ENCODE measurements around the gene HMGB1. TPM values are rescaled to one million over a fixed set of nuclear protein-coding genes. Genes with fewer than 3 reads are reported as not detected.
A peak's percentile ranks its signal among the peaks of the same experiment; 100 is the strongest.

HMGB1 gene
- polyA plus RNA-seq (2013, experiment 1 of 2), result 349 TPM
- polyA plus RNA-seq (2013, experiment 2 of 2), result 353 TPM

- H3K18ac ChIP-seq (ENCODE audit: low read depth in 1 of 2, low read length in 2 of 2), result peak within 1 kb of the TSS; percentile 75 to 90
These were observed at the start of gene HMGB1 for GRCh38 chr13:30465593-30466357. Gene HMGB1, minus strand, starts transcription at chr13:30465936. Its CDS starts 2,256 bp downstream, at chr13:30463680.

DNA sequence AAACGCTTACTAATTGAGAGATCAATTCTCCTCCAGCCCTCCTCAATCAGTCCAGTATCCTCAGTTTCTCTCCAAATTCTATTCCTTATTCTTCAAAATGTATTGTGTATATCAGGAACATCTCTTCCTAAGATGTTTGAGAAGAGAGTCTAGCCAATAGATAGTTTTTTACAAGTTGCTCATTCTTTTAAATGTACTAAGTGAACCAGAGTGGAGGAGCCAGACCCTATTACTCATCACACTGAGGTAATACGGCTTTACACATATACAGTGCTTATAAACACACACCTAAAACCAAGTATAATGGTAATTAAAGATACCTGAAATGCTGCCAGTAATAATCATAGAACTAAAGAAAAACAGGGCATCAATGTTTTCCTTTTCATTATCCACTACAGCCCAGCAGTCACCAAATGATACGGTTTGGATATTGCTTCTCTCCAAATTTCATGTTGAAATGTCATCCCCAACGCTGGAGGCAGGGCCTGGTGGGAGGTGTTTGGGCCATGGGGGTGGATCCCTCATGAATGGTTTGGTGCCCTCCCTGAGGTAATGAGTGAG lies 45.2 kb upstream of the HMGB1 start:
- Histone ChIP-seq H4K8ac (ENCODE audit: low read length) (no peak overlapping the region), H4K91ac (ENCODE audit: low read length) (no peak overlapping the region), H2BK120ac (ENCODE audit: low read depth, low read length) (no peak overlapping the region), H3K4ac (ENCODE audit: low read depth in 1 of 2, low read length in 2 of 2) (no peak overlapping the region), H2BK15ac (ENCODE audit: low read depth, poor library complexity, severe bottlenecking) (no peak overlapping the region), H3K23ac (ENCODE audit: low read length in 2 of 2) (no peak overlapping the region), H3K9ac (ENCODE audit: low read length) (no peak overlapping the region), H3K79me1 (replicated peaks; ENCODE audit: low read length, poor library complexity, severe bottlenecking) (no peaks in the 10 kb centered on the region), H3K36me3 (ENCODE audit: control insufficient read depth in 1 of 2, insufficient read depth in 2 of 2, low read depth in 1 of 2, low read length in 2 of 2) (no peaks in the 10 kb centered on the region), H3K4me1 (ENCODE audit: control insufficient read depth, insufficient read depth, low read depth, low read length) (no peaks in the 10 kb centered on the region), H2AFZ (ENCODE audit: low read depth, low read length) (no peak overlapping the region), H3K27ac (ENCODE audit: low read length, poor library complexity, severe bottlenecking) (no peak overlapping the region), H3K4me2 (ENCODE audit: low read length, poor library complexity, severe bottlenecking) (no peak overlapping the region), H3K27me3 (ENCODE audit: control insufficient read depth in 1 of 2, insufficient read depth in 1 of 2, low read length in 2 of 2) (no peaks in the 10 kb centered on the region), H2AK5ac (ENCODE audit: low read length, severe bottlenecking) (no peak overlapping the region), H2BK12ac (ENCODE audit: low read length in 2 of 2) (no peak overlapping the region), H3K18ac (ENCODE audit: low read depth in 1 of 2, low read length in 2 of 2) (no peak overlapping the region), H3K4me3 (ENCODE audit: insufficient read depth in 1 of 2, low read depth in 1 of 2, low read length in 2 of 2) (no peak overlapping the region), H2BK5ac (ENCODE audit: low read depth, low read length, poor library complexity, severe bottlenecking) (no peak overlapping the region), H3K14ac (ENCODE audit: low read length in 2 of 2) (no peak overlapping the region), H3K9me3 (ENCODE audit: control insufficient read depth, low read length) (no peaks in the 10 kb centered on the region)
- WGBS, result 78% methylated on average over 3 of the region's 4 CpGs
- no peak for DNase-seq

More at GRCh38 chr13:30465593-30466357, at the start of gene HMGB1:
- peak; percentile 99 for DNase-seq
- peak within 1 kb of the TSS; percentile 91 for H3K4me2 ChIP-seq (ENCODE audit: low read length, poor library complexity, severe bottlenecking)
- no peaks in the 10 kb centered on the region for H3K27me3 ChIP-seq (ENCODE audit: control insufficient read depth in 1 of 2, insufficient read depth in 1 of 2, low read length in 2 of 2)
- peak within 1 kb of the TSS in 1 of 2 experiments; percentile 79 for H3K14ac ChIP-seq (ENCODE audit: low read length in 2 of 2)
- no peaks in the 10 kb centered on the region for H3K9me3 ChIP-seq (ENCODE audit: control insufficient read depth, low read length)
- peaks cover 0 to 20% of the 10 kb centered on the region in 2 experiments for H3K36me3 ChIP-seq (ENCODE audit: control insufficient read depth in 1 of 2, insufficient read depth in 2 of 2, low read depth in 1 of 2, low read length in 2 of 2)
- H2BK15ac ChIP-seq (ENCODE audit: low read depth, poor library complexity, severe bottlenecking), result peak within 1 kb of the TSS; percentile 69
- H2AK5ac ChIP-seq (ENCODE audit: low read length, severe bottlenecking), result no peak within 1 kb of the TSS
- H3K23ac ChIP-seq (ENCODE audit: low read length in 2 of 2), result no peak within 1 kb of the TSS
- under 1% methylated on average over 48 of the region's 57 CpGs for WGBS
- peaks cover 5% of the 10 kb centered on the region for H3K4me1 ChIP-seq (ENCODE audit: control insufficient read depth, insufficient read depth, low read depth, low read length)
- H2BK120ac ChIP-seq (ENCODE audit: low read depth, low read length), result peak within 1 kb of the TSS; percentile 100
- peak within 1 kb of the TSS; percentile 28 for H4K91ac ChIP-seq (ENCODE audit: low read length)
- no peak within 1 kb of the TSS for H4K8ac ChIP-seq (ENCODE audit: low read length)
- H3K79me1 ChIP-seq (replicated peaks; ENCODE audit: low read length, poor library complexity, severe bottlenecking), result peaks cover 3% of the 10 kb centered on the region
- H3K4ac ChIP-seq (ENCODE audit: low read depth in 1 of 2, low read length in 2 of 2), result peak within 1 kb of the TSS; percentile 15 to 69
- H3K4me3 ChIP-seq (ENCODE audit: insufficient read depth in 1 of 2, low read depth in 1 of 2, low read length in 2 of 2), result peak within 1 kb of the TSS; percentile 78 to 79
- no peak within 1 kb of the TSS for H2BK12ac ChIP-seq (ENCODE audit: low read length in 2 of 2)
- peak within 1 kb of the TSS; percentile 72 for H3K27ac ChIP-seq (ENCODE audit: low read length, poor library complexity, severe bottlenecking)
- H2AFZ ChIP-seq (ENCODE audit: low read depth, low read length), result no peak within 1 kb of the TSS
- peak within 1 kb of the TSS; percentile 92 for H3K9ac ChIP-seq (ENCODE audit: low read length)
- H2BK5ac ChIP-seq (ENCODE audit: low read depth, low read length, poor library complexity, severe bottlenecking), result peak within 1 kb of the TSS; percentile 93

GRCh38 chr13:30510091-30510490 lies 44.4 kb upstream of the HMGB1 start:
- no peak overlapping the region for H2BK120ac ChIP-seq (ENCODE audit: low read depth, low read length)
- no peaks in the 10 kb centered on the region for H3K9me3 ChIP-seq (ENCODE audit: control insufficient read depth, low read length)
- H4K91ac ChIP-seq (ENCODE audit: low read length), result no peak overlapping the region
- no peak overlapping the region for H2BK12ac ChIP-seq (ENCODE audit: low read length in 2 of 2)
- no peak overlapping the region for H3K4me3 ChIP-seq (ENCODE audit: insufficient read depth in 1 of 2, low read depth in 1 of 2, low read length in 2 of 2)
- H2AFZ ChIP-seq (ENCODE audit: low read depth, low read length), result no peak overlapping the region
- H3K4ac ChIP-seq (ENCODE audit: low read depth in 1 of 2, low read length in 2 of 2), result no peak overlapping the region
- H3K18ac ChIP-seq (ENCODE audit: low read depth in 1 of 2, low read length in 2 of 2), result no peak overlapping the region
- no peak overlapping the region for H3K14ac ChIP-seq (ENCODE audit: low read length in 2 of 2)
- no peaks in the 10 kb centered on the region for H3K36me3 ChIP-seq (ENCODE audit: control insufficient read depth in 1 of 2, insufficient read depth in 2 of 2, low read depth in 1 of 2, low read length in 2 of 2)
- H3K9ac ChIP-seq (ENCODE audit: low read length), result no peak overlapping the region
- no peak overlapping the region for H3K4me2 ChIP-seq (ENCODE audit: low read length, poor library complexity, severe bottlenecking)
- H3K27ac ChIP-seq (ENCODE audit: low read length, poor library complexity, severe bottlenecking), result no peak overlapping the region
- H2BK5ac ChIP-seq (ENCODE audit: low read depth, low read length, poor library complexity, severe bottlenecking), result no peak overlapping the region
- H2AK5ac ChIP-seq (ENCODE audit: low read length, severe bottlenecking), result no peak overlapping the region
- H2BK15ac ChIP-seq (ENCODE audit: low read depth, poor library complexity, severe bottlenecking), result no peak overlapping the region
- H4K8ac ChIP-seq (ENCODE audit: low read length), result no peak overlapping the region
- H3K23ac ChIP-seq (ENCODE audit: low read length in 2 of 2), result no peak overlapping the region
- no peak for DNase-seq
- no peaks in the 10 kb centered on the region for H3K4me1 ChIP-seq (ENCODE audit: control insufficient read depth, insufficient read depth, low read depth, low read length)
- H3K79me1 ChIP-seq (replicated peaks; ENCODE audit: low read length, poor library complexity, severe bottlenecking), result no peaks in the 10 kb centered on the region
- H3K27me3 ChIP-seq (ENCODE audit: control insufficient read depth in 1 of 2, insufficient read depth in 1 of 2, low read length in 2 of 2), result no peaks in the 10 kb centered on the region
- WGBS, result 94% methylated on average over 2 of the region's 4 CpGs

DNA sequence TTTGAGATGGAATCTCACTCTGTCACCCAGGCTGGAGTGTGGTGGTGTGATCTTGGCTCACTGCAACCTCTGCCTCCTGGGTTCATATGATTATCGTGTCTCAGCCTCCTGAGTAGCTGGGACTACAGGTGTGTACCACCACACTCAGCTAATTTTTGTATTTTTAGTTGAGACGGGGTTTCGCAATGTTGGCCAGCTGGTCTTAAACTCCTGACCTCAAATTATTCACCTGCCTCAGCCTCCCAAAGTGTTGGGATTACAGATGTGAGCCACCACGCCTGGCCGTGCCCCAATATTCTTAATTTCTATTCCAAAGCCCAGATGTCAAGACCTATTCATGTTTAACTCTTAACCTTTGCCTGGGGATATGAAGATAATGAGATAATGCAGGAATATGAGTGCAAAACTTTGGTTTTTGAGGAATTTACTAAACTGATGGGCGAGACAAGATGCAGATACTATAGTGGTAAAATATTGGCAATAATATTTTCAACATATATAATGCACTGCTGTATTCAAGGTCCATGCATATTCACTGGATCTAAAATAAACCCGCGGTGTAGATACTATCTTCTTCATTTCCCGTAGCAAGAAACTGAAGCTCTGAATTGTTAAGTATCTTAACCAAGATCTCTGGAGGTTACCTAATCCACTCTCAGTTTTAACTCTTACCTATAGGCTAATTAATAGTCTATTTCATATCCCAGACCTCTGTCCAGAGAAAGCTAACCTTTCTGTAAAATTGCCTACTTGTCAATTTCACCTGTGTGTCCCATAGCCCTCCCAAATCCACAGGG lies 43.7 kb upstream of the HMGB1 start:
- 95% methylated on average over 6 of the region's 9 CpGs for WGBS
- no peak overlapping the region for H2BK120ac ChIP-seq (ENCODE audit: low read depth, low read length)
- H2BK5ac ChIP-seq (ENCODE audit: low read depth, low read length, poor library complexity, severe bottlenecking), result no peak overlapping the region
- no peak overlapping the region for H2BK12ac ChIP-seq (ENCODE audit: low read length in 2 of 2)
- no peak overlapping the region for H3K14ac ChIP-seq (ENCODE audit: low read length in 2 of 2)
- no peak overlapping the region for H3K27ac ChIP-seq (ENCODE audit: low read length, poor library complexity, severe bottlenecking)
- no peak for DNase-seq
- H3K23ac ChIP-seq (ENCODE audit: low read length in 2 of 2), result no peak overlapping the region
- H4K8ac ChIP-seq (ENCODE audit: low read length), result no peak overlapping the region
- no peak overlapping the region for H3K18ac ChIP-seq (ENCODE audit: low read depth in 1 of 2, low read length in 2 of 2)
- no peak overlapping the region for H4K91ac ChIP-seq (ENCODE audit: low read length)
- no peak overlapping the region for H2AK5ac ChIP-seq (ENCODE audit: low read length, severe bottlenecking)
- H3K9me3 ChIP-seq (ENCODE audit: control insufficient read depth, low read length), result no peaks in the 10 kb centered on the region
- H3K4me3 ChIP-seq (ENCODE audit: insufficient read depth in 1 of 2, low read depth in 1 of 2, low read length in 2 of 2), result no peak overlapping the region
- no peaks in the 10 kb centered on the region for H3K27me3 ChIP-seq (ENCODE audit: control insufficient read depth in 1 of 2, insufficient read depth in 1 of 2, low read length in 2 of 2)
- H3K4me2 ChIP-seq (ENCODE audit: low read length, poor library complexity, severe bottlenecking), result no peak overlapping the region
- no peak overlapping the region for H2BK15ac ChIP-seq (ENCODE audit: low read depth, poor library complexity, severe bottlenecking)
- no peak overlapping the region for H3K9ac ChIP-seq (ENCODE audit: low read length)
- no peaks in the 10 kb centered on the region for H3K79me1 ChIP-seq (replicated peaks; ENCODE audit: low read length, poor library complexity, severe bottlenecking)
- no peaks in the 10 kb centered on the region for H3K4me1 ChIP-seq (ENCODE audit: control insufficient read depth, insufficient read depth, low read depth, low read length)
- no peak overlapping the region for H3K4ac ChIP-seq (ENCODE audit: low read depth in 1 of 2, low read length in 2 of 2)
- H3K36me3 ChIP-seq (ENCODE audit: control insufficient read depth in 1 of 2, insufficient read depth in 2 of 2, low read depth in 1 of 2, low read length in 2 of 2), result no peaks in the 10 kb centered on the region
- H2AFZ ChIP-seq (ENCODE audit: low read depth, low read length), result no peak overlapping the region

Data from mesenchymal stem cell (in vitro differentiated cells and primary cell).